ENCODE measurements around the gene HSBP1L1.

Gene HSBP1L1

GRCh38 chr18:79964330-79965118 lies at the start of gene HSBP1L1:
TSS of gene HSBP1L1 (plus strand) at chr18:79964643. CDS start at chr18:79964736, 93 bp downstream.
- no peak for TF ChIP-seq CTCF (IDR thresholded peaks at IDR 0.05; ENCODE audit: low read length, missing control alignments)
- peak within 1 kb of the TSS; percentile 67 for H3K4me3 ChIP-seq (replicated peaks; ENCODE audit: low read depth, low read length)
- peak; percentile 51 for DNase-seq (ENCODE audit: low read depth)

- TF ChIP-seq CTCF (IDR thresholded peaks at IDR 0.05; ENCODE audit: low read length, missing control alignments), result no peak
- DNase-seq (ENCODE audit: low read depth), result no peak
- H3K4me3 ChIP-seq (replicated peaks; ENCODE audit: low read depth, low read length), result no peak overlapping the region
These were observed 49.0 kb upstream of the HSBP1L1 start for GRCh38 chr18:79915161-79916127.

- DNase-seq (ENCODE audit: low read depth), result no peak
- no peak for TF ChIP-seq CTCF (IDR thresholded peaks at IDR 0.05; ENCODE audit: low read length, missing control alignments)
- H3K4me3 ChIP-seq (replicated peaks; ENCODE audit: low read depth, low read length), result no peak overlapping the region
These were observed 48.3 kb upstream of the HSBP1L1 start for GRCh38 chr18:79916128-79916494.

GRCh38 chr18:79916546-79917168 lies 47.8 kb upstream of the HSBP1L1 start:
- no peak for TF ChIP-seq CTCF (IDR thresholded peaks at IDR 0.05; ENCODE audit: low read length, missing control alignments)
- no peak overlapping the region for H3K4me3 ChIP-seq (replicated peaks; ENCODE audit: low read depth, low read length)
- DNase-seq (ENCODE audit: low read depth), result no peak

- no peak overlapping the region for H3K4me3 ChIP-seq (replicated peaks; ENCODE audit: low read depth, low read length)
- no peak for TF ChIP-seq CTCF (IDR thresholded peaks at IDR 0.05; ENCODE audit: low read length, missing control alignments)
- no peak for DNase-seq (ENCODE audit: low read depth)
These were observed 47.1 kb upstream of the HSBP1L1 start for GRCh38 chr18:79917169-79917852.

- no peak for TF ChIP-seq CTCF (IDR thresholded peaks at IDR 0.05; ENCODE audit: low read length, missing control alignments)
- no peak for DNase-seq (ENCODE audit: low read depth)
- no peak overlapping the region for H3K4me3 ChIP-seq (replicated peaks; ENCODE audit: low read depth, low read length)
These were observed 46.4 kb upstream of the HSBP1L1 start for GRCh38 chr18:79917853-79918614.

Measured in fibroblast of pulmonary artery (primary cell).